B cell (primary cell): ENCODE data around the gene MPHOSPH6.

Source experiments
- EZH2 ChIP-seq: IDR thresholded peaks from 2 replicates; pipeline ENCODE4 v1.6.1; 2012; ENCODE audit warnings: borderline replicate concordance, low read depth, mild to moderate bottlenecking, moderate library complexity, low read length; ENCODE audit not compliant: insufficient read depth, poor library complexity, severe bottlenecking
- TF ChIP-seq, protein P1 (sequence below): fragments of 200-600 bp; IDR thresholded peaks from one replicate; pipeline ENCODE4 v1.8.0; 2022; ENCODE audit warnings: antibody characterized with exemption, mild to moderate bottlenecking

GRCh38 chr16:82152196-82152595, 17.8 kb downstream of the MPHOSPH6 start:
- TF ChIP-seq, protein P1, sequence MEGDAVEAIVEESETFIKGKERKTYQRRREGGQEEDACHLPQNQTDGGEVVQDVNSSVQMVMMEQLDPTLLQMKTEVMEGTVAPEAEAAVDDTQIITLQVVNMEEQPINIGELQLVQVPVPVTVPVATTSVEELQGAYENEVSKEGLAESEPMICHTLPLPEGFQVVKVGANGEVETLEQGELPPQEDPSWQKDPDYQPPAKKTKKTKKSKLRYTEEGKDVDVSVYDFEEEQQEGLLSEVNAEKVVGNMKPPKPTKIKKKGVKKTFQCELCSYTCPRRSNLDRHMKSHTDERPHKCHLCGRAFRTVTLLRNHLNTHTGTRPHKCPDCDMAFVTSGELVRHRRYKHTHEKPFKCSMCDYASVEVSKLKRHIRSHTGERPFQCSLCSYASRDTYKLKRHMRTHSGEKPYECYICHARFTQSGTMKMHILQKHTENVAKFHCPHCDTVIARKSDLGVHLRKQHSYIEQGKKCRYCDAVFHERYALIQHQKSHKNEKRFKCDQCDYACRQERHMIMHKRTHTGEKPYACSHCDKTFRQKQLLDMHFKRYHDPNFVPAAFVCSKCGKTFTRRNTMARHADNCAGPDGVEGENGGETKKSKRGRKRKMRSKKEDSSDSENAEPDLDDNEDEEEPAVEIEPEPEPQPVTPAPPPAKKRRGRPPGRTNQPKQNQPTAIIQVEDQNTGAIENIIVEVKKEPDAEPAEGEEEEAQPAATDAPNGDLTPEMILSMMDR, result no peak
- no peak for TF ChIP-seq EZH2
